GM12892 (cell line): ENCODE measurements around the gene GLRA1.
"Not testable (repeated sequence)": the region's sequence is repeated elsewhere in the genome, so short reads cannot be mapped to it uniquely, and the experiment has no call there.

Experiments used
- DNase-seq: peaks from one replicate; pipeline ENCODE4 v3.0.0; 2011; ENCODE audit not compliant: insufficient read length
- FAIRE-seq: peaks from 2 replicates; lab custom pipeline; 2011; peaks lifted over from hg19 to GRCh38; lab: Jason Lieb, UNC
- POLR2A ChIP-seq: IDR thresholded peaks from 2 replicates; pipeline ENCODE4 v1.6.1; 2011; ENCODE audit warnings: low read depth, low read length, control low read depth
- POLR2AphosphoS5 ChIP-seq: IDR thresholded peaks from 2 replicates; pipeline ENCODE4 v1.6.1; 2011; ENCODE audit warnings: low read depth, low read length, control low read depth
- TAF1 ChIP-seq: IDR thresholded peaks from 2 replicates; pipeline ENCODE4 v1.6.1; 2011; ENCODE audit warnings: low read depth, mild to moderate bottlenecking, control low read depth, low read length, borderline replicate concordance

The GLRA1 gene

DNA sequence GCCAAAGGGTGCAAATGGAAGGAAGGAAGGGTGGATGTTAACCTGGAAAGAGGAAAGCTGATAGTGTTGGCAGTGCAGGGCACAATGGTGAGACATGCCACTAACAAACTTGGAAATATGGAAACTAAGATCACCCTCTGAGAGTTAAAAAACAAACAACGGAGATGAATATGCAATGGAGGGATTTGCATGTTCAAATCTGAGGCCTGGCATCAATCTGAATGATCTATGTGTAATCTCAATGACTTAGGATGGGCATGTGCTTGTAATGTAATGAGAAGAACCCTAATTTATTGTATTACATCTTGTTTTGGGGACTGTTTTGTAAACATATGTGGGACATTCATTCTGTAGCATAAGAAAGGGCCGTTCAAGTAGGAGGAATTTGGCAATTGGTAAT is 54.4 kb downstream of the GLRA1 start:
- no peak for FAIRE-seq
- no peak for DNase-seq
- TF ChIP-seq TAF1 (no peak), POLR2AphosphoS5 (no peak)

DNA sequence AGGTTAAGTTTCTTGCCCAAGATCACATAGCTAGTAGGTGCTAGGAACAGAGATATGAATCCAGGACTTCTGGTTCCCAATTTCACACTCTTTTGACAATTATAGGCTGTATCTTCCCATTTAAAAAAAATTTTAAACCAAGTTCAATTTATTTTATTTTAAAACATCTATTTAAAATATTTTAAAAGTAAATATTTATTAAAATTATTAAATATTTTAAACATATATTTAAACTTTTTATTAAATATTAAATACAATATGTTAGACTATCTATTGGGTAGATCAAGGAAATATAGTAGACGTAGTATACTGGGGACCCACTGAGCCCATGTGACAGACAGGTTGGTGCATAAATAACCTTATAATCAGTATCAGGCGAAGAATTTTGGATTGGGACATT is 54.8 kb downstream of the GLRA1 start:
- TF ChIP-seq POLR2AphosphoS5, result no peak
- TF ChIP-seq POLR2A, result no peak
- no peak for DNase-seq
- no peak for FAIRE-seq

DNA sequence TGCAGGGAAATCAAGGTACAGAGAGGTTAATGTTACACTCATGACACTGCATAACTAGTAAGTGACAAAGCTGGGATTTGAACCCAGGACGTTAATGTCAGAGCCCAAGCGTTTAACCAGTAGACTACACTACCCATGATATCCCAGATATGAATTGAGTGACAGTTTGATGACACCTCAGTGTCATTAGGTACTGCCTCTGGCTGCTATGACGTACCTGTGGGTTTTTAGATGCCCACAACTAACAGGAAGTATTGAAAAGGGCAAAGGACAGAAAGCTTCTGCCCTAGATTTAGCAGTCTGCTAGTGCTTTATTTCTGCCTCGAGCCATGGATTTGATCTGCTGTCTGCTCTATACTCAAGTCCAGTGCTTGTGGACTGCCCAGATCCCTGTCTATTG is 56.2 kb downstream of the GLRA1 start:
- no peak for TF ChIP-seq TAF1
- TF ChIP-seq POLR2AphosphoS5, result no peak
- no peak for TF ChIP-seq POLR2A
- FAIRE-seq (peak; percentile 48), DNase-seq (no peak)

DNA sequence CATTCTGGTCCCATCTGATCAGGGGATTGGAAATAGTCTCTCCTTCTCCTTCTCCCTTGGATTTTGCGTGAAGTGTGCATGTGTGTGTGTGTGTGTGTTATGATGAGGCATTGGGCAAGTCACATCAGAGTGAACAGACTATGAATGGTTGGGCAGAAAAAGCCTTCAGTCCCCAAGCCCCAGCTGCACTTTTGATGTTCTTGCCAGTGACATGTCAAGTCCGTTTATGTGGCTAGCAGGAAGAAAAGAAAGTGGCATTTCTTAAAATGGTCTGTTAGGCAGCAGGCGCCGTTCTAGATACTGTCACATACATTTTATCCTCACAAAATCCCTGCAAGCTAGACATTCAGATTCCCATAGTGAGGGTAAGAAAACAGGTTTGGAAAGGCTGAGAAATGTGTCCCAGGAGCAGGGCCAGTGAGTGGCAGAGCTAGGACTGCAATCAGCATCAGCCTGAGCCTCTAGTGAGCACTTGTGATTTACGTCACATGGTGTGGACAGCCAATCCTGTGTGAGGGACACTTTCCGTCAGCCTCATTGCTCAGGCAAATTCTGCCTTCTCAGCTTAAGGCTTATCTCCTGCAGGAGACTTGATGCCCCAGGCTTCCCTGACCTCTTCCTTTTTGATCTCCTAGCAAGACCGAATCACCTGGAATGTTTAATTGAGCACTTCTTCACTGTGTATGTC is 60.4 kb downstream of the GLRA1 start:
- FAIRE-seq (no peak), DNase-seq (no peak)
- TF ChIP-seq POLR2AphosphoS5 (no peak), TAF1 (no peak), POLR2A (no peak)

DNA sequence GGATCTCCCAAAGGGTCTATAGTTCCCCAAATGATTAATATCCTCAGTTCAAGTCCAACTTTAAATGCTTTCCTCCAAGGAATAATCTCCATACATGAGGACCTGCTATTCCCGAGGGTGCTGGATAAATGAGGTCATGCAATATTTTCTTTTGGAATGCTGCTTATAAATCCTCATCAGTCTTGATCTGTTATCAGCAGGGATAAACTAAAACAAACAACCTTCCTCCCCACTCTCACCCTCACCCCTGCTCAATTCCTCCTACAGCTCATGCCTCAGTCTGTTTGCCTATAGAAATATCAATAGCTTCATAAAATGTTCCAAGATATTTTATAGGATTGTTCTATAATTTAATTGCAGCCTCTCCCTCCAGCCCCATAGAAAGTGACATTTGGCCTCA is 61.1 kb downstream of the GLRA1 start:
- FAIRE-seq (no peak), DNase-seq (no peak)
- TF ChIP-seq POLR2AphosphoS5 (no peak), POLR2A (no peak), TAF1 (no peak)

DNA sequence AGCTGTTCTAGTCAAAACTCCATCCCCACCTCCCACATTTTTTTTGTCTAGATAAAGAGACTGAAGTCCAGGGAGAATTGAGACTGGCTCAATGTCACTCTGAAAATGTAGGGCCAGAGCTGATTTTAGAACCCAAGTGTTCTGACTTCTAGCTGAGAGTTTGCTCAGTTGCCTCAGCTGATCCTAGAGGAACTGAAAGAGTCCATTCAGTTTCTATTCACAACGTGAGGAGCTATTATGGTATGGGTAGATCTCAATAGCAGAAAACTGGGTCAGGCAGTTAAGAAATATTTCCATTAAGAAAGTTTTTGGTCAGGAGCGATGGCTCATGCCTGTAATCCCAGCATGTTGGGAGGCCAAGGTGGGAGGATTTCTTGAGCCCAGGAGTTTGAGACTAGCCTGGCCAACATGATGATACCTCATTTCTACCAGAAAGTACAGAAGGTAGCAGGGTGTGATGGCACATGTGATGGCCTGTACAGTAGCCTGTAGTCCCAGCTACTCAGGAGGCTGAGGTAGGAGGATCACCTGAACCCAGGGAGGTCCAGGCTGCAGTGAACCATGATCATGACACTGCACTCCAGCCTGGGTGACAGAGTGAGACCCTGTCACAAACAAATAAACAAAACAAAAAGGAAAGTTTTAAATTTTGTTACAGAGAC is 61.7 kb downstream of the GLRA1 start:
- no peak for FAIRE-seq
- TF ChIP-seq TAF1, result no peak
- no peak for TF ChIP-seq POLR2A
- TF ChIP-seq POLR2AphosphoS5, result no peak
- DNase-seq, result no peak

DNA sequence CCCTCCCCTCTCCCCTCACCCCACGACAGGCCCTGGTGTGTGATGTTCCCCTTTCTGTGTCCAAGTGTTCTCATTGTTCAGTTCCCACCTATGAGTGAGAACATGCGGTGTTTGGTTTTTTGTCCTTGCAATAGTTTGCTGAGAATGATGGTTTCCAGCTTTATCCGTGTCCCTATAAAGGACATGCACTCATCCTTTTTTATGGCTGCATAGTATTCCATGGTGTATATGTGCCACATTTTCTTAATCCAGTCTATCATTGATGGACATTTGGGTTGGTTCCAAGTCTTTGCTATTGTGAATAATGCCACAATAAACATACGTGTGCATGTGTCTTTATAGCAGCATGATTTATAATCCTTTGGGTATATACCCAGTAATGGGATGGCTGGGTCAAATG is 63.8 kb downstream of the GLRA1 start:
- not testable (repeated sequence) for FAIRE-seq, DNase-seq

DNA sequence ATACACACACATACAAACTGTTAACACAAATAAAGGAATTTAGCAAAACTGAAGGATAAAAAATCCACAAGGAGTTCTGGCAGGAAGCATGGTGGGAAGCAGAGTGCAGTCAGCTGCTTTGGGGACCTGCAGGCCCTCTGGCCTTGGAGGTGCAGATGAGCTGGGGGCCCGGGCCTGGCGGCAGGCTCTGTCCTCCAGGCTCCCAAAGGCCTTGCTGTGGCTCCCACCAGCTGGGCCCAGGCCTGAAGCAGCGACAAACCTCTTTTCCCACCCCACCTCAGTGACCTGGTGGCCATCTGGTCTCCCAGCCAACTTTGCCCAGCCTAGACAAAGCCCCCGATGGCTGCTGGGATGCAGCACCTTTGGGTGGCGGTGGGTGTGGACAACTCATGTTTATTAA is 67.8 kb downstream of the GLRA1 start:
- TF ChIP-seq TAF1 (no peak), POLR2A (no peak), POLR2AphosphoS5 (no peak)
- DNase-seq, result no peak
- no peak for FAIRE-seq

DNA sequence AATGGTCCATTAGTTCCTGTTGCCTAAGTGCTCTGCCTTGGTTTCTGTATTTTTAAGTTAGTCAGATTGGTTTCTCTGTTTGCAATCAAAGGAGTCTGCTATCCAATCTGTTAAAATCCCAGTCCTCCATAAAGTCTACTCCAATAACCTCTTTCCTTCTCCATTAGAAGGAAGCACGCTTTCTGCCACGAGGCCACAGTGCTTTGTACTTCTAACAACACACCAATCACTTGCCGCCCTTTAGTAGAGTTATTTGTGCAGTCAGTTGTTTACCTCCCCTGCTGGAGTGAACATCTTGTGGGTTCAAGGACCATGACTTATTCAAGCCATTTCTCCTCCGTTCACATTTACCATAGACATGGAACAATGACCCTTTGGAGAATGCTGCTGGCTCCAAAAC is 69.0 kb downstream of the GLRA1 start:
- TF ChIP-seq POLR2A (no peak), POLR2AphosphoS5 (no peak), TAF1 (no peak)
- FAIRE-seq, result no peak
- DNase-seq, result no peak

DNA sequence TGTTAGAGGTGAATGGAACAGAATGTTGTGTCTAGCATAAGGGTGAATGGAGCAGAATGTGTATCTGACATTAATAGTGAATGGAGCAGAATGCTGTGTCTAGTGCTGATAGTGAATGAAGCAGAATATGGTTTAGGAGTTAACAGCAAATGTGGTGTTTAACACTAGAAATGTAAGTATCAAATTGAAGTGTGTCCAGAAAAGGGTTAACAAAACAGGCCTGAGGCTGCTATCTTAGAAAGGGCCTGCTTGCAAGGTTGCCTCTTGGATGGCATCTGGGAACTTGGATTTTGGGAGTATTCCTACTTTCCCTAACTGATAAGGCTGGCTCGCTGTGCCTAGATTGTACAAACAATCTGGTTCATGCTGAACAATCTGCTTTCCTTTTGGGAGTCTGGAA is 76.8 kb downstream of the GLRA1 start:
- FAIRE-seq (no peak), DNase-seq (no peak)
- TF ChIP-seq TAF1 (no peak), POLR2AphosphoS5 (no peak), POLR2A (no peak)

DNA sequence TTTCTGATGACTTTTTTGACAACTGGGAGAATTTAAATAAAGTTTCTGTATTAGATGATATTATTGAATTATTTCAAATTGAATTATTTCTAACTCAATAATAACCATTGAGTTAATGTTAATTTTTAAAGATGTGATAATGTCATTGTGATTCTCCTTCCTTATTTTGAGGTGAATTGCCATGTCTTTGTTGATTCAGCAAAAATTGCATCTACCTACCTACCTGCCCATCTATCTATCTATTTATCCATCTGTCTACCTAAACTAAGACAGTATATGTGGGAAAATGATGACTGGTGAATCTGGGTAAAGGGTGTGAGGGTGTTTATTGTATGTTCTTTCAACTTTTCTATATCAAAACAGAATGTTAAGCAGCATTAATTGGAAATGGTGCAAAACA is 77.9 kb downstream of the GLRA1 start:
- no peak for DNase-seq
- TF ChIP-seq TAF1 (no peak), POLR2A (no peak), POLR2AphosphoS5 (no peak)
- no peak for FAIRE-seq

DNA sequence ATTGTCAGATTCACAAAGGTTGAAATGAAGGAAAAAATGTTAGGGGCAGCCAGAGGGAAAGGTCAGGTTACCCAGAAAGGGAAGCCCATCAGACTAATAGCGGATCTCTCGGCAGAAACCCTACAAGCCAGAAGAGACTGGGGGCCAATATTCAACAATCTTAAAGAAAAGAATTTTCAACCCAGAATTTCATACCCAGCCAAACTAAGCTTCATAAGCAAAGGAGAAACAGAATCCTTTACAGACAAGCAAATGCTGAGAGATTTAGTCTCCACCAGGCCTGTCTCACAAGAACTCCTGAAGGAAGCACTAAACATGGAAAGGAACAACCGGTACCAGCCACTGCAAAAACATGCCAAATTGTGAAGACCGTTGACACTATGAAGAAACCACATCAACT is 91.8 kb downstream of the GLRA1 start:
- DNase-seq, FAIRE-seq: not testable (repeated sequence)

DNA sequence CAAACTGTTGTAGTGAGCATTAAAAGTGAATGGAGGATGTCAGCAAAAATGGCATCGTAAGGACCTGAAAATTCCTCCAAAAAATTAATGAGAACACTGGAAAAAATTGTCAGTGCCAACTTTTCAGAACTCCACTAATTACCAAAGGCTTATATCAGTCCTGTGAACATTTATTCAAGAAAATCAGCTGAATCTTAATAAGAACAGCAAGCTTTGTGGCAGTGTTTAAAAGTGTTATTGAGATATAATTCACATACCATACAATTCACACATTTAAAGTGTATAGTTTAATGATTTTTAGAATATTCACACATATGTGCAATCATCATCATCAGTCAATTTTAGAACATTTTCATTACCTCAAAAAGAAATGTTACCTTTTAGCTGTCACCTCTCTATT is 95.3 kb downstream of the GLRA1 start:
- DNase-seq (no peak), FAIRE-seq (no peak)
- TF ChIP-seq TAF1, result no peak
- TF ChIP-seq POLR2AphosphoS5, result no peak
- TF ChIP-seq POLR2A, result no peak
